Hepatocyte (in vitro differentiated cells): ENCODE data around the gene CTRB2.

Source experiments
- CTCF ChIP-seq: fragments of 200-600 bp; sonication (generic); IDR thresholded peaks from 2 replicates; pipeline ENCODE4 v1.5.1; 2016; ENCODE audit warnings: antibody characterized with exemption, mild to moderate bottlenecking; ENCODE audit not compliant: poor library complexity
- EZH2phosphoT487 ChIP-seq: fragments of 200-600 bp; sonication (generic); IDR thresholded peaks from one replicate; pipeline ENCODE4 v1.6.1; 2018; ENCODE audit warnings: antibody characterized with exemption, mild to moderate bottlenecking, low read depth, moderate library complexity; ENCODE audit not compliant: unreplicated experiment, severe bottlenecking

GRCh38 chr16:75238853-75239541 lies 32.0 kb upstream of the CTRB2 start:
- TF ChIP-seq CTCF (peak; percentile 7), EZH2phosphoT487 (no peak)
